NCI-H2196 (cell line): Measurements from ENCODE around the gene CMPK1.

ENCODE experiments used
- DNase-seq: peaks from one replicate; lab custom pipeline; 2025; ENCODE audit not compliant: unreplicated experiment; lab: John Stamatoyannopoulos, UW

Gene CMPK1

DNA sequence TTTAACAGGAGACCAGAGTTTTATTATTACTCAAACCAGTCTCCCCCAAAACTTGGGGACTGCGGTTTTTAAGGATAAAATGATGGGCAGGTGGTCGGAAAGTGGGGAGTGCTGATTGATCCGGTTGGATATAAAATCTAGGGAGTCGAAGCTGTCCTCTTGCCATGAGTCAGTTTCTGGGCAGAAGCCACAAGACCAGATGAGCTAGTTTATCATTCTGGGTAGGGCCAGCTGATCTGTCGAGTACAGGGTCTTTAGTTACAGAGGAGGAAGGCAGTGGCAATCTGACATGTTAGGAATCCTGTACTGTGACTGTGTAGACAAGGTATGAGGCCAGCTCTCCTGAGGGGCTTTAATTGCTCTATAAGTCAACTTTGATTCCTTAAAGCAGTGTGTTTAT is 59.6 kb downstream of the CMPK1 start:
- no peak for DNase-seq

DNA sequence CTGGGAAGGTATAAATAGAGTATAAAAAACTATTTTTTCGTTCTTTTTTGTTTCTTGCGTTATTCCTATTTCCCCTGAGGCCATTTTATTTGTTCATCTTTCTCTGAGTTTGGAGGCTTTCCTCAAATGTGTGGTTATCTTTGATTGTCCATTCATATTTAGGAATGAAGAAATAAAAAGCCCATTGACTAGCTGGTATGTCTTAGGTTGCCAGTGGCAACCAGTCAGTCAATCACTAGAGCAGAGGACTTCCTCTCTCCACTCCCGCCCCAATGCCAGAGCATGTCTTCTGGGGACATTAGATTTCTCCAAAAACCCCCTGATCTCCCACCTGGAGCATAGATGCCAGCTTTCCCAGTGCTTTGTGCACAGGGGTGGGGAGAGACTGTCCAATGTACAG is 61.8 kb downstream of the CMPK1 start:
- no peak for DNase-seq

DNA sequence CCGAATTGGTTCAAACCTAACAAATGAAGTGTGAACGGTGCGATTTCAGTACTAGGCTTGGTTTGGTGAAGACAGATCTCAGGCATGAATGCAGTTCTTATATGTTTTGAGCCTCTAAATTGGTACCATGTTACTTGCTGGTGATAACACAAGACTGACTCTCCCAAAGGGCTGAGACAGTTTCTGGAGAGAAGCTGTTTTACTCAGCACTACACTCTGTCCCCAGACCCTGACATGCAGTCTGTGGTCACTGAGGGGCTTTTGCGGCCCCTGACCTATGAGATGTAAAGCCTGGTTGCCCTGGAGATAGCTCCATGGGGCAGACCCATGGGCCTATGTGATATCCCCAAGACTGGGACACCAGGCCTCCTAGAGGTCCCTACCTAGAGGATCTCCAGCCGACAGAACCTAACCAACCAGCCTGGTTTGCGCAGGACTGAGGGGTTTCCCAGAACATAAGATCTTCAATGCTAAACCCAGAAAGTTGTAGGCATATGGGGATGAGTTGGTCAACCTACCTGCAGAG is 63.1 kb downstream of the CMPK1 start:
- no peak for DNase-seq

DNA sequence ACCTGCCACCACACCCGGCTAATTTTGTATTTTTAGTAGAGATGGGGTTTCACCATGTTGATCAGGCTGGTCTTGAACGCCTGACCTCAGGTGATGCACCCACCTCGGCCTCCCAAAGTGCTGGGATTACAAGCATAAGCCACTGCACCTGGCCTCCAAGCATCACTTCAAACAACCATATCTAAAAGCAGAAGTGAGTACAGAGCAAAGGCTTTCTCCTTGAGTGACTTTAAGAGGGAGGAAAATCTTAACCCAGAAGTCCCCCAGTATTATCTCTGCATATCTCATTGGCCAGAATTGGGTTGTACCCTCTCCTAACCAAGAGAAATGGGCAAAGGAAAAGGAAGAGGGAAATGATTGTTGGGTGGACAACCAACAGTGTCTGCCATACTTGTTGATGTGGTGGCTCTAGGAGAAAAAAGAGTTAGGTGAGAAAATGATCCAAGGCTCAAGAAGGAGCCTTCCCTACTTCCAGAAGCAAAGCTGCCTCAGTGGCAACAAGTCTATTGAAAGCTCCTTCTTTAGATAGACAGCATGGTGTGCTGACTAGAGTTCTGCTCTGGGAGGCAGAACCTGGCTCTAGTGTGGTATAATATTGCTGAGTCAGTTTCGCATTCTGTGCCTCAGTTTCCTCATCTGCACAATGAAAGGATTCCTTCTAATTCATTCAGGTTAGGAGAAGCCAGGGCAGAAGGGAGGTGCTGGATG is 65.7 kb downstream of the CMPK1 start:
- no peak for DNase-seq

DNA sequence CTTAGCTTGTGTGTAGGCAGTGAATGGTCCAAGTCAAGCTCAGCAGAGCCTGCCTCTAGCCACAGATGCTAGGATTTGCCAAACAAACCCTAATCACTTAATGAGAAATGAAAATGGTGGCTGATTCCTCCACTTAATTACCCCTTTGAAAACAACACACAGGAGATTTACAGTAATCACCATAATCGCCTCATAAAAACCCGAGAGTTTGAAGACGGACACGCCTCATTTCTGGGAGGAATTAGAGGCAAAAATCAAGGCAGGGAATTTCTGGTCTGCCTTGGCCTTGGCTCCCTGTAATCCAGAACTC is 66.2 kb downstream of the CMPK1 start:
- no peak for DNase-seq

DNA sequence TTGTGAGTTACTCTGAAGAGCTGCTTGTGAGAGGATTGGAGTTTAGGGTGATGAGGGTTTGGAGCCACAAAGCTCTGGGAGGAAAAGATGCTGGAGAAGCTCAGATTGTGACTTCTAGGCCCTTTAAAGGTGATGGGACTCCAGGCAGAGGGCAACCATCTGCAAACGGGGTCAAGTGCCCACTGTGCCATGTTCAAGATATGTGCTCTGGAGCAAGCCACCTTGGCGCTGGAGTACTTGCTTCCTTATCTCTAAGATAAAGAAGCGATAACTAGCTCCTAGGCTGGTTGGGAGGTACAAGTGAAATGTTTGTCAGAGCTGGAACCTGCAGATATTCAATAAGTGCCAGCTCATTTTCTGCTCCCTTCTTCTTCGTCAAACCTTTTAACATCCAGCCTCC is 68.2 kb downstream of the CMPK1 start:
- no peak for DNase-seq

DNA sequence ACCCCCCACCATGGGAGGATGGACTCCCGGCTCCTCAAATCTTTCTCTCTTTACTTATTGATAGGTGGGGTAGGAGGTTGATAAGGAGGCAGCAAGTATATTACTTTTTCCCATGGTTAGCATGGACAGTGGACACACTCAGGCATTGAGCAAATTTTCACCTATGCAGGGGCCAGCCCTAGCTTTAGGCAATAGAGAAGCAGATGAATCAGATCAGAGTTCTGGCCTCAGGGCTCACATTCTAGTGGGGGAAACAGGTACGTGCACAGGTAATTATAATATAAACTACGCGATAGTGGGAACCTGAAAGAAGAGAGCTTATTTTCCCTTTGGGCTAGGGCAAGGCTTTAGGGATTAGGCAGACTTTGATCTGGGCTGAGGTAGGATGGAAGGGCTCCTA is 69.0 kb downstream of the CMPK1 start:
- no peak for DNase-seq

DNA sequence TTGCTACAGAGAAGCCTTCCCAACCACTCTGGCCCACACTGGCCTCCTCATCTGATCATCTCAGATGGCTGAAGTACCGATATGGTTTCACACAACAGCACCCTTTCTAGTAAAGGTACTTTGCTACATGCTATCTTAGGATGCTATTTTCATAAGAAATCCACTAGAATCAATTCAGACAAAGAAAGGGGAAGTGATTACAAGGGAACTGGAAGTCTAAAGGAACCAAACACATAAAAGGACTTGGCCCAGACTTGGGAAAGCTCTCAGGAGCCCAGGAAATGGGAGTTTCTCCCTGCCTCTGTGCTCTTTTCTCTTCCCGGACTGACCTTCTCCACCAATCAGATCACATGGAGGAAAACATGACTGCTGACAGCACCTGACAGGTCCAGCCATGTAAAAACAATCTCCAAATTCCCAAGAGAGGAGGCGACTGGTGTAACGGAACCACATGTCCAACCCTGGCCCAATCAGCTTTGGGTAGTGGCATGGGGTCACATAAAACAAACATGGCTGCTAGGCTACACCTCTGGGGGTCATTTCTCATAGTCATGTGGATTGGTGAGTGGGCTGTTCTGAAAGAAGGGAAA is 69.8 kb downstream of the CMPK1 start:
- DNase-seq = no peak

DNA sequence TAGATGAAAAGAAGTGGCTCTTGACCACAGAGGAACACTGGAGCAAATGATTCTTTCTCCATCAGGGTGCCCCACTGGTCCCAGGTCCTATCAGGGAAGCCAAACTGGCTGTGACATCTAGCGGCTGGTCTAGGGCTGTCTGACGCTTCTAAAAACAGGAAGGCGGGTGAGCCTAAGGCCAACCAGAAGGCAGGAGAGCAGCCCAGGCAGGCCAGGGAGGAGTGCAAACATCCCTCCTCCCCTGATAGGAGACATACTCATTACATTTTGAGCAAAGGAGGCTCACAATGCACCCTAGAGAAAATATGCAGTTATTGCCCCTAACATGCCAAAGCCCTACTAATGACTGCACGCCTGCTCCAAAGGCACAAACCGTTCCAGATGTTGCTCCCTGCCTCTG is 72.1 kb downstream of the CMPK1 start:
- no peak for DNase-seq

DNA sequence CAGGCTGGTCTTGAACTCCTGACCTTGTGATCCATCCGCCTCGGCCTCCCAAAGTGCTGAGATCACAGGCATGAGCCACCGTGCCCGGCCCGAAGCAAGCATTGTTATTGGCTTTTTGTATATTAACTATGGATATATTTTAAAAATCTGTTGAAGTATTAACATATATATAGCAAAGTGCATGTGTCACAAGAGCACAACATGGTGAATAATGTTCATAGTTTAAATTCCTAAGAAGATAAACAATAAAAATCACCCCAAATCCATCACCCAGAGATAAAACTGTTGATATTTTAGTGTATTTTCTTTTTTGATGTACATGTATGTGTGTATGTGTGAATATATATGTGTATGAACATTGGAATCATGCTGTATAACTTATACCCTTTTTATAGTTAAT is 73.4 kb downstream of the CMPK1 start:
- DNase-seq = no peak

DNA sequence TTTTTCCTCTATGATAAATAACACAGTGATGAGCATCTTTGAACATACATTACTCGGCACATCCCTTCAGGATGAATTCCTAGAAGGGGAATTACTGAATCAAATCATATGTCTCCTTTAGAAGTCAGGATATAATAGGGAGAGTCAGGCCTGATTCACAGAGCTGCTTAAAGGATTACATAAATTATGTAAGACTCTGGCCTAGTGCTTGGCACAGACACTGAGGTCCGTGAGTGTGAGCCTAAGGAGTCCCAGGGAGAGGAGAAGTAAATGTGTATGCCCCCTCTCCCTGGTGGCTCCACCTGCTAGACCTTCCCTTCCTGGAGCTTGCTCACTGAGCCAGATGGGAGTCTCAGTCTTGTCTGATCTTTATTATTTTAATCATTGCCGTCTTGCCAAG is 73.9 kb downstream of the CMPK1 start:
- no peak for DNase-seq

DNA sequence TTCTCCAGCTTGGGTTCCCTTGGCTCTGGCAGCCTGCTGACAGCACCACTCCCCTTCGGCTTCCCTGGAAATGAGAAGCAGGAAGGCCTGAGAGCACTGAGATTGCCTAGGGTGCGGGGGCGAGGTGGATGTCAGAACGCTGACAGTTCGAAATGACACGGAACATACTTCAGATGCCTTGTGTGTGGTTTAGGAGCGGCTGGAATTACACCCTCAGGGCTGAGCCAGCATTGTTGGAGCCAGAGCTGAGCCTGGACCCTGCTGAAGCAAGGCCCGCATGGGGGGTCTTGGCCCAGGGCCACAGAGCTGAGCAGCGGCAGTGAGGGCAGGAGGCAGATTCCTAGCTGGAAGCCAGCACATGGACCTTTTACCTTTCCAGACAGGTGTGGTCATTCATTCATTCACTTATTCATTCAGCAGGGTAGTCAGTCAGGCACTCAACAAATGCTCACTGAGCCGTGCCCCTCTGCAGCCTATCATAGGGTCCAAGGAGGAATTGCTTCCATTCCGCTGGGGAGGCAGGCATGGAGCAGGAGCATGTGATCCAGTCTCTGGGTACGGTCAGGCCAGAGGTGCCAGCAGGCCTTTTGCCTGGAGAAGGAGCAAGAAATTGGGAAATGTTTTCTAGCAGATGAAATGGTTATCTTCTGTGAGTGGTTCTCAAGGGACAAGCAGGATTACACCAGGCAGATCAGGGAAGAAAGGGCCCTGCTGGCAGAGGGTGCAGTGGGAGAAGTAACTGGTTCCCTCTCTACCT is 75.9 kb downstream of the CMPK1 start:
- no peak for DNase-seq

DNA sequence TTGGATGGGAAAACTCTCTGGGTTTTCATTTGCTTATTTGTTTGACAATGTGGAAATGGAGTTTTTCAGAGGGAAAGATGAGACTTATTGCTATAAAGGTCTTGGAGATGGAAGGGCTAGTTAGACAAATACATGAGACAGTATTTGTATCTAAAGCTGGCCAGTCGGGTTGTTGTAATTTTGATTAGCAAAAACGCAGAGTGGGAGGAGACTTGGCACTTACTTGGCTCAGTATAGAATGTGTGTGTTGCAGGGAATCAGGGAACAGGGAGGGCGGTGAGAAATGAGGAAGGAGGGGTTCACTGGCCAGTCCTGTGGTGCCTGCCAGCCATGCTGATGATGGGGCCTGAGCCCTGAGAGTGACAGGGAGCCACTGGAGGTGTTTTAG is 76.5 kb downstream of the CMPK1 start:
- DNase-seq = no peak

DNA sequence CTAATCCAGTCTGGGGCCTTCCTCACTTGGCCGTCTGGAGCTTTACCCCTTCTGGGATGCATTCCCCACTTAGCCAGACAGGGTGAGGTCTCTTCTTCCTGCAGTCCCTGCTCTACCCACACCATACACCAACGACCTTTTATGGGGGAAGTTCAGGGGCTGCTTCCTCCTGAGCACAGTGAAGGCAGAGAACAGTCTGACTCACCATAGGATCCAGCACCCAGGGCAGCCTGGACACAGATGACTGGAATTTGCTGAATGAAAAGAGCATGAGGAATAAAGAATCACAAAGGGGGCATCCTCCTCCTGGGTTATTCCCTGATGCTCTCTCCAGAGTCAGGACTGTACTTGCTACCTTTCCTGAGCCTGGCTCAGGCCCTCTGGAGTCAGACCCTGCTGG is 77.8 kb downstream of the CMPK1 start:
- no peak for DNase-seq

DNA sequence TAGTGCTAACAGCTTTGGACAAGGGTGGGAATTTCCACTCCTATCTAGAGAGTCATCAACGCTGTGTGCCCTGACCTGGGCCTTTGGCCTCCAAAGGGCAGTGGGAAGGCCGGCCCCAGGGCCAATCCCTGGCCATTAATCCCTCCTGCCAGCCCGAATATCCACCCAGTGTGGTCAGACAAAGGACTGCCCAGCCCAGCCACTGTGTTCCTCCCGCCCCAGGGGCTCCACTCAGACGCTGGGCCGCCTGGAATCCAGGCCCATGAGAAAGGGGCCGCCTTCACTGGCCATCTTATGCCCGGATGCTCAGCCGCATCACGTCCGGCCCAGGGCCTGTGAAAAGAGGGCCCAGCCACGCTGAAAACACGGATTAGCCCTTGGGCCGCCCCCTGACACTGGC is 78.8 kb downstream of the CMPK1 start:
- no peak for DNase-seq

DNA sequence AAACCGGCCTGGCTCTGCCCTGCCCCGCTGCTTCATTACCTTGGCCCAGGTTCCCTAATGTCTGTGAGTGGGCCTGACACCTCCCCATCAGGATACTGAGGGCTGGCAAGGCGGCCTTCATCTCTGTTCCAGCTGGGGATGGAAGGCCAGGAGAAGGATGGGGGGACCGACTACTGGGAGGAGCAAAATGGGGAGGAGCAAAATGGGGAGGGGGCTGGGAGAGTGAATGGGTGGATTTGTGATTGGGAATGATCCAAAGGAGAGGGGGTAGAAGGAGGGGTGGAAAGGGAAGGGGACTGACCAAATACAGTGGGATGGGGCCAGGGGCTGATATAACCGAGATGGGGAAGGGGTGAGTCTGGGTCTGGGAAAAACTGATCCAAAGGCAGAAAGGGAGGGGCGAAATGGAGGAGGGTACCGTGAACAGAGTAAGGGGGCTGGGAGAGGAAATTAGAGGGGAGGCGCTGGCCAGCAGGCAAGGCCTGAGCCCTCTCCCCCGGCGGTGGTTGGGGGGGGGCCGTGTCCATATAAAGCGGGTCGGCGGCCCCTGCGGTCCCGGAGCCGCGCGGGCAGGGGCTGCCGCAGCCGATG is 82.2 kb downstream of the CMPK1 start, which contains the start of gene FOXE3:
TSS of gene FOXE3 (plus strand) at position 558 of the 591 bp plus-strand sequence. CDS start at position 589, 31 bp downstream.
- DNase-seq = no peak

DNA sequence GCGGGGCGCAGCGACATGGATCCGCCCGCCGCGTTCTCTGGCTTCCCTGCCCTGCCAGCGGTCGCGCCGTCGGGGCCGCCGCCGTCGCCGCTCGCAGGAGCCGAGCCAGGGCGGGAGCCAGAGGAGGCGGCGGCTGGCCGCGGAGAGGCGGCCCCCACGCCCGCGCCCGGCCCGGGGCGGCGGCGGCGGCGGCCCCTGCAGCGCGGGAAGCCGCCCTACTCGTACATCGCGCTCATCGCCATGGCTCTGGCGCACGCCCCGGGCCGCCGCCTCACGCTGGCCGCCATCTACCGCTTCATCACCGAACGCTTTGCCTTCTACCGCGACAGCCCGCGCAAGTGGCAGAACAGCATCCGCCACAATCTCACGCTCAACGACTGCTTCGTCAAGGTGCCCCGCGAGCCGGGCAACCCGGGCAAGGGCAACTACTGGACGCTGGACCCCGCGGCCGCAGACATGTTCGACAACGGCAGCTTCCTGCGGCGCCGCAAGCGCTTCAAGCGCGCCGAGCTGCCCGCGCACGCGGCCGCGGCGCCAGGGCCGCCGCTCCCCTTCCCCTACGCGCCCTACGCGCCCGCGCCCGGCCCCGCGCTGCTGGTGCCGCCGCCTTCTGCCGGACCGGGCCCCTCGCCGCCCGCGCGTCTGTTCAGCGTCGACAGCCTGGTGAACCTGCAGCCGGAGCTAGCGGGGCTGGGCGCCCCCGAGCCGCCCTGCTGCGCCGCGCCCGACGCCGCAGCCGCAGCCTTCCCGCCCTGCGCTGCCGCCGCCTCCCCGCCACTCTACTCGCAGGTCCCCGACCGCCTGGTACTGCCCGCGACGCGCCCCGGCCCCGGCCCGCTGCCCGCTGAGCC is 83.0 kb downstream of the CMPK1 start:
- no peak for DNase-seq

DNA sequence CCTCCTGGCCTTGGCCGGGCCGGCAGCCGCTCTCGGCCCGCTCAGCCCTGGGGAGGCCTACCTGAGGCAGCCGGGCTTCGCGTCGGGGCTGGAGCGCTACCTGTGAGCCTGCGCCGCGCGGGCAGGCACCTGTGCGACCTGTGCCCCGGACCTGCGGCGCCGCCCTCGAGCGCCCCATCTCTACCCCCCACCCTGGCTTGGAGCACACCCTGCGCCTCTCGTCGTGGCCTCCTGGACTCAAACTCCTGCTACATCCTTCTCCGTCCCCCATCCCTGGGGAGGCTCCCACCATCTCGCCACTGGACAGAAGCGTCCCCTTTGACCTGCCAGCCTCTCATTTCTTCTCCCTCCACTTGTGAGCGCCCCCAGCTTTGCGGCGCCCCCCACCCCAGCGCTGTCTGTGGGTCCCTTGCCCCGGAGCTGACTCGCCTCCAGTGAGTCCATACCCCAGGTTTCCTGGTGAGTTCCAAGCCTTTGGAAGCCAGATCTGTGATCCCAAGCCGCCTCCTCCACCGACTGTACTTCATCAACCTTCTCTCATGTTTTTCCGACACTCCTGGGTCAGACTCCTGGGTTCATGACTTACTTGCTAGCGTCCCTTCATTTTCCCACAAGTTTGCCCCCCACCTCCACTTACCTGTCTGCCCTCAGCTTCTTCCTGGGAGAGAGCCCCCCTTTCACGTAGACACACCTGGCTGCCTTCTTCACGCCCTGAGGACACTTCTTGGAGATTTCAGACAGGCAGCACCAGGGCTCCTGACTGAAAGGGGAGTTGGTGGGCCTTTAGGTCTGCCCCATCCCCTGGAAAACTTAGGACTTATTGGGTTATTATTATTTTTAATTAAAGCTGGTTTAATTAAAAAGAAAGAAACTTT is 83.8 kb downstream of the CMPK1 start:
- no peak for DNase-seq

DNA sequence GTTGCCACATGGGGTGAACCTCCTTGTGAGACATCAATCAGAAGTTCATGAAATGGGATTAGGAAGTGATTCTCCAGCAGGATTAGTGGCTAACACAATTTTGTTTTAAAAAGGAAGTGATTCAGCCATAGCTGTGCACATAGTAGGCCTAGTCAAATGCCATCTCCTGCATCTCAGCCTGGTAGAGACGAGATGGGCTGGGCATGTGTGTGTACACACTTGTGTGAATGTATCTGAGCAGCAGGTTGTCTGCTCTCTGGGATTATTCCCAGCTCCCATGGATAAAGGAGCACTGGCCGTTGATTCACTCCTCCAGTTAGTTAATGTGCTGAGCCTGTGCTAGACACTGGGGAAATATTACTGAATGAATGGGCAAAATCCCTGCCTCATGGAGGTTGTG is 84.5 kb downstream of the CMPK1 start:
- no peak for DNase-seq
